ENCODE results near the gene SNX10.

The SNX10 gene

GRCh38 chr7:26321435-26321834 is 29.8 kb downstream of the SNX10 start:
- H3K4me3 ChIP-seq (ENCODE audit: low read depth, low read length): no peak overlapping the region
- TF ChIP-seq CTCF (IDR thresholded peaks at IDR 0.05; ENCODE audit: low read depth, low read length): no peak
- TF ChIP-seq POLR2A (IDR thresholded peaks at IDR 0.05; ENCODE audit: extremely low read depth, insufficient read length): no peak
- TF ChIP-seq MAX (IDR thresholded peaks at IDR 0.05; ENCODE audit: low read depth, low read length): no peak
- no peak for TF ChIP-seq MYC (IDR thresholded peaks at IDR 0.05; ENCODE audit: low read depth, low read length)
- DNase-seq (ENCODE audit: low read depth): no peak

GRCh38 chr7:26326211-26326610 is 34.5 kb downstream of the SNX10 start:
- no peak for DNase-seq (ENCODE audit: low read depth)
- H3K4me3 ChIP-seq (ENCODE audit: low read depth, low read length): no peak overlapping the region
- TF ChIP-seq CTCF (IDR thresholded peaks at IDR 0.05; ENCODE audit: low read depth, low read length) (no peak), MAX (IDR thresholded peaks at IDR 0.05; ENCODE audit: low read depth, low read length) (0 out of 2 replicates have a peak, but pooled peaks have one; percentile 22)

GRCh38 chr7:26328498-26329390 is 37.1 kb downstream of the SNX10 start:
- TF ChIP-seq MAX (IDR thresholded peaks at IDR 0.05; ENCODE audit: low read depth, low read length): no peak
- TF ChIP-seq CTCF (IDR thresholded peaks at IDR 0.05; ENCODE audit: low read depth, low read length): no peak
- TF ChIP-seq POLR2A (IDR thresholded peaks at IDR 0.05; ENCODE audit: extremely low read depth, insufficient read length): no peak
- no peak for TF ChIP-seq MYC (IDR thresholded peaks at IDR 0.05; ENCODE audit: low read depth, low read length)
- H3K4me3 ChIP-seq (ENCODE audit: low read depth, low read length): no peak overlapping the region
- peak; percentile 42 for DNase-seq (ENCODE audit: low read depth)

- TF ChIP-seq MAX (IDR thresholded peaks at IDR 0.05; ENCODE audit: low read depth, low read length) (peak; percentile 79), CTCF (IDR thresholded peaks at IDR 0.05; ENCODE audit: low read depth, low read length) (no peak), POLR2A (IDR thresholded peaks at IDR 0.05; ENCODE audit: extremely low read depth, insufficient read length) (no peak), MYC (IDR thresholded peaks at IDR 0.05; ENCODE audit: low read depth, low read length) (peak; percentile 77)
- peak overlapping the region; percentile 30 for H3K4me3 ChIP-seq (ENCODE audit: low read depth, low read length)
- peak; percentile 97 for DNase-seq (ENCODE audit: low read depth)
These were observed 38.0 kb downstream of the SNX10 start for GRCh38 chr7:26329520-26330255.

GRCh38 chr7:26331113-26331512 is 39.5 kb downstream of the SNX10 start:
- no peak for DNase-seq (ENCODE audit: low read depth)
- H3K4me3 ChIP-seq (ENCODE audit: low read depth, low read length): no peak overlapping the region
- TF ChIP-seq POLR2A (IDR thresholded peaks at IDR 0.05; ENCODE audit: extremely low read depth, insufficient read length): no peak
- TF ChIP-seq MYC (IDR thresholded peaks at IDR 0.05; ENCODE audit: low read depth, low read length): no peak
- TF ChIP-seq CTCF (IDR thresholded peaks at IDR 0.05; ENCODE audit: low read depth, low read length): no peak
- TF ChIP-seq MAX (IDR thresholded peaks at IDR 0.05; ENCODE audit: low read depth, low read length): no peak

Measured in NB4 (cell line).